MCF 10A (cell line): ENCODE results near the gene SRPK3. TPM values are rescaled to one million over a fixed set of nuclear protein-coding genes. Genes with fewer than 3 reads are reported as not detected.

Source experiments
- BruUV-seq: library from RNA; stranded (reverse); fragments of 400-500 nt; replicated peaks from 2 replicates; lab custom pipeline; 2021; lab: Mats Ljungman, UMichigan
- CTCF ChIA-PET: fragments of 300-600 bp; sonication (Branson Sonifier 250); formaldehyde crosslinking; extraction: SDS; loops from one replicate; lab custom pipeline; 2021; ENCODE audit warnings: antibody characterized with exemption, inconsistent platforms; lab: Yijun Ruan, JAX
- POLR2A ChIA-PET: fragments of 300-600, 350-650 bp; sonication (Branson Sonifier 250); formaldehyde crosslinking; extraction: SDS; loops from one replicate; lab custom pipeline; 2020; ENCODE audit warnings: antibody characterized with exemption, inconsistent platforms; lab: Yijun Ruan, JAX
- DNase-seq: peaks from one replicate; pipeline ENCODE4 v3.0.0-alpha.2; 2018; ENCODE audit not compliant: unreplicated experiment
- H3K27ac Mint-ChIP-seq: one replicate; pipeline ENCODE4 v1.8.0; 2022; ENCODE audit warnings: mild to moderate bottlenecking, low read depth, mixed read lengths; ENCODE audit not compliant: unreplicated experiment
- H3K27me3 Mint-ChIP-seq: one replicate; pipeline ENCODE4 v1.8.0; 2022; ENCODE audit warnings: mixed read lengths; ENCODE audit not compliant: insufficient read depth, unreplicated experiment
- H3K36me3 Mint-ChIP-seq: one replicate; pipeline ENCODE4 v1.8.0; 2022; ENCODE audit warnings: mild to moderate bottlenecking, moderate library complexity, mixed read lengths; ENCODE audit not compliant: insufficient read depth, unreplicated experiment
- H3K4me1 Mint-ChIP-seq: one replicate; pipeline ENCODE4 v1.8.0; 2022; ENCODE audit warnings: mixed read lengths; ENCODE audit not compliant: insufficient read depth, unreplicated experiment
- H3K4me3 Mint-ChIP-seq: one replicate; pipeline ENCODE4 v1.8.0; 2022; ENCODE audit warnings: mild to moderate bottlenecking, moderate library complexity, mixed read lengths; ENCODE audit not compliant: unreplicated experiment
- H3K9me3 Mint-ChIP-seq: one replicate; pipeline ENCODE4 v1.8.0; 2022; ENCODE audit warnings: mixed read lengths; ENCODE audit not compliant: unreplicated experiment
- intact Hi-C: fragments of 100-400 bp; cut with micrococcal nuclease; formaldehyde crosslinking; loops from 2 replicates; pipeline ENCODE4 v1.14.1; 2022
- total RNA-seq: library from RNA; stranded (reverse); gene quantifications from 2 replicates; pipeline ENCODE4 v1.2.3, GENCODE V29; 2022
- TF ChIP-seq, protein P1 (sequence below): fragments of 200-600 bp; IDR thresholded peaks from one replicate; pipeline ENCODE4 v1.8.0; 2022; ENCODE audit warnings: antibody characterized with exemption, mild to moderate bottlenecking; ENCODE audit not compliant: unreplicated experiment

Gene SRPK3
- total RNA-seq, 1 experiment from 2014 or later: not detected

- Mint-ChIP-seq H3K36me3 (no peaks in the 10 kb centered on the region), H3K4me1 (peaks cover 6% of the 10 kb centered on the region), H3K4me3 (peak overlapping the region; percentile 81), H3K27ac (no peak overlapping the region), H3K9me3 (no peaks in the 10 kb centered on the region), H3K27me3 (no peaks in the 10 kb centered on the region)
- intact Hi-C loops: loop anchor here (5.0 kb wide), 1 partner anchor 769 kb away; no protein-coding TSS in a partner anchor
- ChIA-PET CTCF (interaction anchor here (0.6 to 6.6 kb wide), 18 partner anchors 8 to 858 kb away, joined by 3 to 51 read pairs (median 4); partner anchors contain the start of gene ATP2B3), POLR2A (interaction anchor here (0.6 to 1.5 kb wide), 4 partner anchors 55 to 410 kb away, joined by 3 to 8 read pairs (median 4); no protein-coding TSS in a partner anchor)
- TF ChIP-seq, protein P1, sequence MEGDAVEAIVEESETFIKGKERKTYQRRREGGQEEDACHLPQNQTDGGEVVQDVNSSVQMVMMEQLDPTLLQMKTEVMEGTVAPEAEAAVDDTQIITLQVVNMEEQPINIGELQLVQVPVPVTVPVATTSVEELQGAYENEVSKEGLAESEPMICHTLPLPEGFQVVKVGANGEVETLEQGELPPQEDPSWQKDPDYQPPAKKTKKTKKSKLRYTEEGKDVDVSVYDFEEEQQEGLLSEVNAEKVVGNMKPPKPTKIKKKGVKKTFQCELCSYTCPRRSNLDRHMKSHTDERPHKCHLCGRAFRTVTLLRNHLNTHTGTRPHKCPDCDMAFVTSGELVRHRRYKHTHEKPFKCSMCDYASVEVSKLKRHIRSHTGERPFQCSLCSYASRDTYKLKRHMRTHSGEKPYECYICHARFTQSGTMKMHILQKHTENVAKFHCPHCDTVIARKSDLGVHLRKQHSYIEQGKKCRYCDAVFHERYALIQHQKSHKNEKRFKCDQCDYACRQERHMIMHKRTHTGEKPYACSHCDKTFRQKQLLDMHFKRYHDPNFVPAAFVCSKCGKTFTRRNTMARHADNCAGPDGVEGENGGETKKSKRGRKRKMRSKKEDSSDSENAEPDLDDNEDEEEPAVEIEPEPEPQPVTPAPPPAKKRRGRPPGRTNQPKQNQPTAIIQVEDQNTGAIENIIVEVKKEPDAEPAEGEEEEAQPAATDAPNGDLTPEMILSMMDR: no peak
- DNase-seq: no peak
- BruUV-seq: no TSS peak
These were observed 17.4 kb upstream of the SRPK3 start for GRCh38 chrX:153763298-153763932.

- ChIA-PET CTCF (interaction anchor here (0.6 to 6.6 kb wide), 16 partner anchors 9 to 334 kb away, joined by 3 to 51 read pairs (median 4); partner anchors contain the start of gene HCFC1), POLR2A (interaction anchor here (1.0 to 1.5 kb wide), 3 partner anchors 120 to 182 kb away, joined by 3 to 8 read pairs (median 4); no protein-coding TSS in a partner anchor)
- intact Hi-C loops: loop anchor here (1.0 to 5.0 kb wide), 3 partner anchors 183 to 768 kb away; no protein-coding TSS in a partner anchor
- no peaks in the 10 kb centered on the region for H3K27me3 Mint-ChIP-seq
- H3K9me3 Mint-ChIP-seq: no peaks in the 10 kb centered on the region
- BruUV-seq: no TSS peak
- H3K4me3 Mint-ChIP-seq: peak within 1 kb of the TSS; percentile 81
- no peaks in the 10 kb centered on the region for H3K36me3 Mint-ChIP-seq
- TF ChIP-seq, protein P1: peak; percentile 60
- H3K4me1 Mint-ChIP-seq: peaks cover 6% of the 10 kb centered on the region
- peak; percentile 79 for DNase-seq
- H3K27ac Mint-ChIP-seq: peak within 1 kb of the TSS; percentile 75
These were observed 16.7 kb upstream of the SRPK3 start, which contains the start of gene PLXNB3 for GRCh38 chrX:153763989-153764755. Gene PLXNB3 (plus strand): TSS chrX:153764249. CDS start chrX:153765536, 1,287 bp downstream.

DNA sequence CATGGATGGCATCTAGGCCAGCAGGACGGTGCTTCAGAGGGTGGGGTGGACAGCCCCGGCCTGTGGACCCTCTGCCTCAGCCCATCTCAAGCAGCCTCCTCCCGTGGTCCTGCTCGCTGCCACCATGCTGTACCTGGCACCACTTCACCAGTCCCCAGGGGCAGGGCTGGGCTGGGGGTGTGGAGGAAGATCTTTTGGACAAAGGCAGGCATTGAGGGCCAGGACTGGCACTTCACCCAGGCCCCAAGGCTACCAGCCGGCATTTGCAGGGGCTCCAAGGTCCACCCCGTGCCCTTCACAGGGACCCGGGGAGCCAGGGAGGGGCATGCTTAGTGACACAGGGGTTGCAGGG lies 16.1 kb upstream of the SRPK3 start:
- ChIA-PET POLR2A (interaction anchor here (1.2 kb wide), 1 partner anchor 182 kb away, joined by 3 read pairs; no protein-coding TSS in a partner anchor), CTCF (interaction anchor here (0.6 to 6.6 kb wide), 6 partner anchors 11 to 207 kb away, joined by 3 to 51 read pairs (median 4); partner anchors contain the start of gene HCFC1)
- Mint-ChIP-seq H3K9me3 (no peaks in the 10 kb centered on the region), H3K36me3 (no peaks in the 10 kb centered on the region), H3K27me3 (no peaks in the 10 kb centered on the region), H3K27ac (no peak overlapping the region), H3K4me1 (peaks cover 6% of the 10 kb centered on the region), H3K4me3 (peak overlapping the region; percentile 81)
- DNase-seq: no peak
- TF ChIP-seq, protein P1: no peak
- no TSS peak for BruUV-seq
- intact Hi-C loops: loop anchor here (1.0 to 5.0 kb wide), 3 partner anchors 182 to 768 kb away; no protein-coding TSS in a partner anchor
